Limb (tissue), 2 donors: ENCODE data around the gene WDR33.
A peak's percentile ranks its signal among the peaks of the same experiment; 100 is the strongest.

Experiments used
- DNase-seq, 2 donors: peaks; one replicate each; pipeline ENCODE4 v3.0.0-alpha.2; 2016; ENCODE audit errors: extremely low spot score in 2 of 2

WDR33 gene

DNA sequence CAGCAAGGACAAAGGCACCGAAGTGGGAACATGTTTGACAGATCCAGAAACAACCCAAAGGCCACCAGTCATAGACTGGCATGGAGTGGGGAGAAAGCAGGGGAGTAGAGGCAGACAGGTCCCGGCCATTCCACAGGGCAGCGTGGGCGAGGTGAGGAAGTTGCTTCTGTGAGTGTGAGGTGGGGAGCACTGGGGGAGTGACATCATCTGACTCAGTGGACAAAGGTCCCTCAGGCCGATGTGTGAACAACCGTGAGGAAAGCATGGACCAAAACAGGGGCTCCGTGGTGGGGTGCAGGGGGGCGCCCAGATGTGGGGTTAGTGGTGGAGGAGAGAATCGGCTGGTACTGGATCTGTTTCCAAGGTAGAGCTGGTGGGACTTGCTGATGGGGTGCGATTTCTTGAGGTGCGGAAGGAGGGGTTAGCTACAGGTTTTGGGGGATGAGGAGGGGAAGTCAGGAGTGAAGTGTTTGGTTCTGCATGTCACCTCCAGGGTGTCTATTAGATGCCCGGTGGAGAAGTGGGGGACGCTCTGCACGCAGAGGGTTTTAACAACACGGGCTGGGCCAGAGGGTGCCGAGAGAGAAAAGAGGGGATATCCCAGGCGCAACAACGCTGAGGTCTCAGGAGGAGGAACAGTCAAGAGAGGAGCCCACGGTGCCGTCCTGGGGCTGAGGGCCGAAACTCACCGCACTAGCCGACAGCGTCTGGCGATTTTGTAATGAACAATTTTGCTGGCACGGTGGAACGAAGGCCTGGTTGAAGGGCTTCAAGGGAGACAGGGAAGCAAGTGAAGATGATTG, 112.2 kb downstream of the WDR33 start:
- no peak for DNase-seq

DNA sequence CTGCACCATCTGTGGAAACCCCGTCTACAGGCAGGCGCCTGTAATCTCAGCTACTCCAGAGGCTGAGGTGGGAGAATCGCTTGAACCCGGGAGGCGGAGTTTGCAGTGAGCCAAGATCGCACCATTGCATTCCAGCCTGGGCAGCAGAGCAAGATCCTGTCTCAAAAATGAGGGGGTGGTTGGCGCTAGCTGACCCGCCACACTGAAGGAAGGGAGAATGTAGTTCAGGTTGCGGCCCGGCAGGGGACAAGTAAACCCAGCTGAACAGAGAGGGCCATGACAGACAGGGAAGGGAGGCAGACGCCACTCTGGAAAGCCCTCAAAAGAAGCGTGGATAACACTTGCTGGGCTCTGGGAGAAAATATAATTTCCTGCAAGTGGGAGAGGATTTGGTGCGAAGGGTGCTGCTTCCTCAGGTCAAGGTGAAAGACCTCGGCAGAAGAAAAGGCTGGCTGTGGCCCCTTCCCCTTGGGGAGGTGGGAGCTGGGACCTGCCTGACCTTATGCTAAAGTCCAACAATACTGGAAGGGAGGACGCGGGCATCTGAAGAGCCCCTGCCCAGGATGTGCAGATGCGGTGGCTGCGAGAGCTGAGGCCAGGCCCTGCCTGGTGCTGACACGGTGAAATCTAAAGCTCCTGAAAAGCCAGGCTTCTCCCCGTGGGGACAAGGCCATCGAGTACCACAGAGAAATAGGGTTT, 113.3 kb downstream of the WDR33 start:
- no peak for DNase-seq

DNA sequence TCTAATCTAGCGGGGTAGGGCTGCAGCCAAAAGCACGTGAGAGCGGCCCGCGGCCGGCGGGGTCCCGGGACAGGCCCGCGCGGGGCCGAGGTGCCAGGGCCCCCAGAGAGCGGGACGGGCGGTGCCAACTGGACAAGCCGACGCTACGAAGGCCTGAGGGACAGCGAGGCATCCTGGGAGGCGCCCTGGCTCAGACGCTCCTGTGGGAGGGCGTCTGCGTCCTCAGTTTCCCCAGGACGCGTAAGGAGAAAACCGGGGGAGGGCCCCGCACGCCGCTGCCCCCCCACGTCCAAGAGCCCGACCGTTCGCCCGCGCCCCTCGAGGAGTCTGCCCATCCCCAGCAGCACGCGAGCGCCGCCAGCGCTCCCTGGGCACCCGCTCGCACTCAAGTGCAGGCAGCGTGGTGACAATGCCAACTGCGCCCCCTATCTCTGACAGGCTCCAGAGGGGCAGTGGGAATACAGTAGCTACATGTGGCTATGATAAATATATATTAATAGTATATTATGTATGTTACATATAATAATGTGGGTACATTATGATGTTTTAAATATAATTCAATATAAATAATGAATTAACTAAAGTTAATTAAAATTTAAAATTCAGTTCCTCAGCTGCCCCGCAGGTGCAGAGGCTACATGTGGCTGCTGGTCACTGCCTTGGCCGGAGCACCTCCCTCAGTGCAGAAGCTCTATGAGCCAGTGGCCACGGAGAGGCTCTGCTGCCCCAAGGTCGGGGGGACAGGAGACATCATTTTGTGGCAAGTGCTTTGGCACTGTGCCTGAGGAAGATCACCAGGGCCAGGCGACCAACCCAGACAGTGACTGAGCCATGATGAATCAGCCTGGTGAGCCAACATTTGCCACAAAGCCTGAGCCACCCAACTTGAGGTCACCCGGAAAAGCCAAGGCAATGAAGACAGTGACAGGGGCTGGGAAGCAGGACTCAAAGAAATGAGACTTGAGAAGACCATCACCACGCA, 115.2 kb downstream of the WDR33 start:
- DNase-seq = peak in 1 of 2 donors; percentile 11

GRCh38 chr2:127694986-127695385, 116.0 kb downstream of the WDR33 start:
- no peak for DNase-seq

- DNase-seq = no peak
Measured at GRCh38 chr2:127690696-127691095, 120.3 kb downstream of the WDR33 start.

DNA sequence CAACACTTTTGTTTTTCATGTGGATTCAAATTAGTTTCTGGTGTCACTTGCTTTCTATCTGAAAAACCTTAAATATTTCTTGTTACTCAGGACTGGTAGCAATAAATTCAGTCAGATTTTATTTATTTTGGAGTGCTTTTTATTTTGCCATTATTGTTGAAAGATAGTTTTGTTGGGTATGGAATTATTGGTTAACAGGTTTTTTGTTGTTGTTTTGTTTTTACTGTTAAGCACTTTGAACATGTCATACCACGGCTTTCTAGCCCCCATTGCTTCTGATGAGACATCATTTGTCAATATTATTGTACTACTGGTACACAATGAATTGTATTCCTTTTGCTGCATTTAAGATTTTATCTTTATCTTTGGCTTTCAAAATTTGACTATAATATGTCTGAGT, 122.6 kb downstream of the WDR33 start:
- DNase-seq = no peak

- DNase-seq = no peak
Measured at GRCh38 chr2:127685410-127686080, 125.4 kb downstream of the WDR33 start.

DNA sequence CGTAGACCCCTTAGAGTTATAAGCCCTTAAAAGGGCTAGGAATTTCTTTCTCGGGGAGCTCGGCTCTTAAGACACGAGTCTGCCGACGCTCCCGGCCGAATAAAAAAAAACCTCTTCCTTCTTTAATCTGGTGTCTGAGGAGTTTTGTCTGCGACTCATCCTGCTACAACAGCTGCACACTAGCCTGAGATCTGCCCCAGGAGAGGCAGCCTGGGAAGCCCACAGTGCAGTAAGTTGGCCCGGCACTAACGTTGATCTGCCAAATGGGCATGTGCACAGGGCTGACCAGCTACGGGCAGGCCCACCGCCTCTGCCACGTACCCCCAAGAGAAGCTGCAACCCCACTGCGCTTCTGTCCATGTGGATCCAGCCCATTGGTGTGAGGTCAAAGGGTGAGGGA, 127.2 kb downstream of the WDR33 start:
- no peak for DNase-seq

DNA sequence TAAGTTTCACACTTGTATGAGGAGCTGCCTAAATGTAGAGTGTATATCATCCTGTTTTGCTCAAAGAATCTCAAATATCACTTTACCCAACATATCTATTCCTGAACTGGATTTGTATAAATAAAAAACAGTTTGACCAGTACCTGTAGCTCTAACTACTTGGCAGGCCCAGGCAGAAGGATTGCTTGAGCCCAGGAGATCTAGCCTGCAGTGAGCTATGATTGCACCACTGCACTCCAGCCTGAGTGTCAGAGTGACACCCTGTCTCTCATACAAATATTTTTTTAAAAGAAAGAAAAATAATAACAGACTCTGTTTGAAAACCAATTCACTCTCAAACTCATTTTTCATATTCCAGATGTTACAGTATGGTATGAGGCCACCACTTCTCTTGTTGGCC, 127.9 kb downstream of the WDR33 start:
- DNase-seq = no peak

- DNase-seq = no peak
Measured at GRCh38 chr2:127681976-127682857, 128.8 kb downstream of the WDR33 start.

GRCh38 chr2:127681288-127681804, 129.6 kb downstream of the WDR33 start:
- DNase-seq = no peak

- no peak for DNase-seq
Measured at GRCh38 chr2:127680706-127681287, 130.2 kb downstream of the WDR33 start.

DNA sequence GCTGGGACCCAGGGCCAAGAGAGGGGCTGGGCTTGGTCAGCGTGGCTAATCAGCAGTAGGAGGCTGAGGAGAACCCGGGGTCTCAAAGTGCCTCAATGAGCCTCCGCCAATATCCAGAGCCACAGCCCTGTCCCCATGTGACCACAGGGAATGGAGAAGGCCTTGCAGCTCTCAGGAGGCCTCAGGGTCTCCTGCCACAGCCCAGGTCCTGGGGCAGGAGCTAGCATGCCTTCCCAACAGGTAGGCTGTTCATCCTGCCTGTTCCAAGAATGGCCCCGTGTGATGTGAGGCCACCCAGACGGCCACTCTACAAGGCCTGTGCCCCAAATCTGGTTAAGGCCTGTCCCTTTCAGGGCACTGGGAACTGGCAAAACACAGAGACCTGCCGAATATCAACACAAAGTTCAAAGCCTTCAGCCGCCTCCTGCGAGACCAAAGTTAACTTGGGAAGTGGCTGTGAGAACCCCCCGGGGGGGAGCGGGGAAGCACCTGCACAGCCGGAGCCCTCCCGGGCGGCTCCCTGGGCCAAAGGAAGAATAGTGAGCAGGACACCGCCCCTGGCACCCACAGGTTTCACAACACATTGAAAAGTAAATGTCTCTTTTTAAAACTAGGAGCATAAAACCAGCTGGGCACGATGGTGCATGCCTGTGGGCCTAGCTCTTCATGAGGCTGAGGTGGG, 131.2 kb downstream of the WDR33 start:
- DNase-seq = no peak

GRCh38 chr2:127678991-127679390, 132.0 kb downstream of the WDR33 start:
- DNase-seq = no peak

- DNase-seq = no peak
Measured at GRCh38 chr2:127678531-127678930, 132.4 kb downstream of the WDR33 start.

GRCh38 chr2:127676906-127677305, 134.1 kb downstream of the WDR33 start:
- DNase-seq = no peak

DNA sequence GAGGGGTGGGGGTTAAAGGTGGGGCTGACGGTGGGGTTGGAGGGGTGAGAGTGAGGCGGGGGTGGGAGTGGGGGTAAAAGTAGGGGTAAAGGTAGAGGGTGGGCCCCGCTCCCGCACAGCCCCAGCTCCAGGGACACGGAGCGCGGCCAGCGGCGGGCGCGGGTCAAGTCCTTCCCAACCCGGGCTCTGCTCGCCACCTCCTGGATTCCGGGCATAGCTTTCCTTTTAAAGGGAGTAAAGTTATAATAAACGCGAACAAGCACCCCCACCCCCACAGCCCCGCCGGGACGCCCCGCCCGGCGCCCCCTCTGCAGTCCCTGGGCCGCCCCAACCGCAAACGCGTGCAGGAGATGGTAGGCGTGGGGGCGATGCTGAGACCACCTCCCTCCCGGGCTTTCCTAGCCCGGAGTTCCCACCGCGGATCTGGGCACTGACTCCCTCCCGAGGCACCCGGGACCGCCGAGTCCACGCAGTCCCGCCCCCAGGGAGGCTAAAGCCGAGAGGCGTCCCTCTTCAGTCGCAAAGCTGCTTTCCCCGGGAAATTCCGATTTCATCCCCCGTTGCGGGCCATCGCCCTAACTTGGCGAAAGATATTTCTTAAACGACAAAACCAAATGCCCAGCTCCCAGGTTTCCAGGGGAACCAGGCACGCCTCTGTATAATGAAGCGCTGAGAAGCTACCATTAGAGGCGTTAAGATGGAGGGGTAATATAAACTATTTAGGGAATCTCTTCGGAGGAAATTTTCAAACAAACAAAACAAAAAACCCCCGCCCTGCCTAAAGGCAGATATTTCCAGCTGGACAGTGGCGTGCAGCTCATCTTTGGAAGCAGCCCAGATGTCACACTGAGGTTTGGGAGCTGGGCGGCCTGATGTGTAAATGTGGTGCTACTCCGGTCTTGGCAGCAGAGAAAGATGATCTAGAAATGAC, 135.4 kb downstream of the WDR33 start, which contains the start of gene LIMS2:
TSS of gene LIMS2 (minus strand) at position 200 of the 931 bp plus-strand sequence. CDS start 506 bp downstream, outside the sequence.
- peak in 1 of 2 donors; percentile 12 for DNase-seq
